H1 (cell line): ENCODE data around the gene ATP23. TPM values are rescaled to one million over a fixed set of nuclear protein-coding genes. Genes with fewer than 3 reads are reported as not detected.

Experiments
- CREB1 ChIP-seq: IDR thresholded peaks from 2 replicates; pipeline ENCODE4 v1.6.1; 2012; ENCODE audit warnings: inconsistent platforms
- HDAC2 ChIP-seq, 2 experiments: fragments of 300-600 bp in 1 of 2; sonication (generic) in 1 of 2; IDR thresholded peaks; 2 replicates each; pipeline ENCODE4 v1.6.1; 2011 to 2012; ENCODE audit warnings: low read depth in 2 of 2, low read length in 2 of 2, mild to moderate bottlenecking in 2 of 2, moderate library complexity in 2 of 2, borderline replicate concordance in 1 of 2, inconsistent platforms in 1 of 2
- KDM5A ChIP-seq: fragments of 200-600 bp; IDR thresholded peaks from 2 replicates; pipeline ENCODE4 v1.7.1; 2012; ENCODE audit warnings: mild to moderate bottlenecking, low read length, inconsistent platforms, mixed read lengths
- PHF8 ChIP-seq: fragments of 200-600 bp; sonication (generic); conservative IDR thresholded peaks from 2 replicates; pipeline ENCODE4 v1.7.1; 2012; ENCODE audit warnings: low read depth, mild to moderate bottlenecking, inconsistent platforms, low read length, moderate library complexity
- POU5F1 ChIP-seq: IDR thresholded peaks from 2 replicates; pipeline ENCODE4 v1.6.1; 2011; ENCODE audit warnings: low read depth, mild to moderate bottlenecking, low read length, moderate library complexity
- SIN3A ChIP-seq, 2 experiments: IDR thresholded peaks in 1 of 2; conservative IDR thresholded peaks in 1 of 2; 2 replicates each; pipeline ENCODE4 v1.6.1; 2011 to 2012; ENCODE audit warnings: low read length in 2 of 2, improper control_type of control experiment in 1 of 2, low read depth in 1 of 2, mild to moderate bottlenecking in 1 of 2
- TAF1 ChIP-seq: IDR thresholded peaks from 2 replicates; pipeline ENCODE4 v1.6.1; 2011; ENCODE audit warnings: mild to moderate bottlenecking, low read depth, low read length
- TBP ChIP-seq: IDR thresholded peaks from 2 replicates; pipeline ENCODE4 v1.6.1; 2011; ENCODE audit warnings: low read depth, low read length, improper control_type of control experiment
- polyA plus RNA-seq, 7 experiments: library from polyadenylated mRNA; depleted of rRNA in 3 of 7; stranded (reverse) in 5 of 7; unstranded in 2 of 7; fragments of >200 nt in 5 of 7; fragments of 200-250 nt in 2 of 7; gene quantifications; 1 replicate in 5 of 7; 2 replicates in 1 of 7; 4 replicates in 1 of 7; pipeline versions ENCODE4 v1.2.1 to v1.2.3, GENCODE V29; 2011 to 2013; ENCODE audit warnings: missing spikeins in 2 of 7, mixed read lengths in 2 of 7
- total RNA-seq: library from RNA; stranded (reverse); fragmentation: NEBNext Ultra II Directional; extraction: Animal tissue kit (Norgen Biotek cat#: 25700); gene quantifications from 2 replicates; pipeline ENCODE4 v1.2.1, GENCODE V29; 2021
- TF ChIP-seq, protein P1 (sequence below): IDR thresholded peaks from 2 replicates; pipeline ENCODE4 v1.6.1; 2012; ENCODE audit warnings: inconsistent platforms
- TF ChIP-seq, protein P2 (sequence below): fragments of 300-600 bp; sonication (generic); IDR thresholded peaks from 2 replicates; pipeline ENCODE4 v1.7.1; 2012; ENCODE audit warnings: low read length, moderate library complexity, mild to moderate bottlenecking, inconsistent platforms; ENCODE audit not compliant: insufficient replicate concordance

ATP23 gene
- total and polyA plus RNA-seq, 2 of the 8 experiments (the other 6 are each of a cell fraction or from before 2014, with no cell fraction given), result 10.2 to 13.5 TPM

DNA sequence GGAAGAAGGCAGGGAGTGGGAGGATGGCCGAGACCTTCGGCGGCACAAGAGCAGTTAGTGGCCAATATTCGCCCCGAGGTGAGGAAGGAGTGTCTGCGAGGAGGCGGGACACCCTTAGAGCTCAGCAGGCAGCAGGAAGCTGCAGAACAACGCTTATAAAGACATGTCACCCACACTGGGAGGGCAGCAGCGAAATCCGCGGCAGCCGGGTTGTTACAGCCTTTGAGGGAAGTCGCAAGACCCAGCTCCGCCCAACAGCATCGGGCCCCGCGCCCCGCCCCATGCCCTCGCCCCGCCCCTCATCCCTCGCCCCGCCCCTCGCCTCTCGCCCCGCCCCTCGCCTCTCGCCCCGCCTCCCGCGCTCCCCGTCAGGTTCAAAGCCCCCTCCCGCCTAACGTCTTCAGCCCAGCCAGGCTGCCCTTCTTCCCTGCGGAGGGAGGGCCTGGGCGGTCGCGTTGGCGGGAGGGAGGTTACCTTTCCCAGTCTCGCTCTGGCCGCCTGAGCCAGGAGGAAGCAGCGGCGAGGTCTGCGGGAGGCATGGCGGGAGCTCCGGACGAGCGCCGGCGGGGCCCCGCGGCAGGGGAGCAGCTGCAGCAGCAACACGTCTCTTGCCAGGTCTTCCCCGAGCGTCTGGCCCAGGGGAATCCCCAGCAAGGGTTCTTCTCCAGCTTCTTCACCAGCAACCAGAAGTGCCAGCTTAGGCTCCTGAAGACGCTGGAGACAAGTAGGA is at the start of gene ATP23 (continued):
- TF ChIP-seq KDM5A (no peak), CREB1 (0 out of 2 replicates have a peak, but pooled peaks have one; percentile 45), PHF8 (peak; percentile 56; the same call in 1 of the 2 replicates), HDAC2 (IDR thresholded peaks at IDR 0.05; ENCODE audit: borderline replicate concordance in 1 of 2, low read depth in 2 of 2, low read length in 2 of 2) (no peak; a peak in 1 of 4 replicates), TAF1 (peak; percentile 89), POU5F1 (no peak), TBP (peak; percentile 84), SIN3A (conservative IDR thresholded peaks at IDR 0.05 in 1 of 2, IDR thresholded peaks at IDR 0.05 in 1 of 2; ENCODE audit: low read depth in 1 of 2, low read length in 2 of 2) (peak; percentile 44 to 82; a peak in 2 of 4 replicates)
- TF ChIP-seq, protein P1, sequence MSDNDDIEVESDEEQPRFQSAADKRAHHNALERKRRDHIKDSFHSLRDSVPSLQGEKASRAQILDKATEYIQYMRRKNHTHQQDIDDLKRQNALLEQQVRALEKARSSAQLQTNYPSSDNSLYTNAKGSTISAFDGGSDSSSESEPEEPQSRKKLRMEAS, result peak; percentile 86
- TF ChIP-seq, protein P2, sequence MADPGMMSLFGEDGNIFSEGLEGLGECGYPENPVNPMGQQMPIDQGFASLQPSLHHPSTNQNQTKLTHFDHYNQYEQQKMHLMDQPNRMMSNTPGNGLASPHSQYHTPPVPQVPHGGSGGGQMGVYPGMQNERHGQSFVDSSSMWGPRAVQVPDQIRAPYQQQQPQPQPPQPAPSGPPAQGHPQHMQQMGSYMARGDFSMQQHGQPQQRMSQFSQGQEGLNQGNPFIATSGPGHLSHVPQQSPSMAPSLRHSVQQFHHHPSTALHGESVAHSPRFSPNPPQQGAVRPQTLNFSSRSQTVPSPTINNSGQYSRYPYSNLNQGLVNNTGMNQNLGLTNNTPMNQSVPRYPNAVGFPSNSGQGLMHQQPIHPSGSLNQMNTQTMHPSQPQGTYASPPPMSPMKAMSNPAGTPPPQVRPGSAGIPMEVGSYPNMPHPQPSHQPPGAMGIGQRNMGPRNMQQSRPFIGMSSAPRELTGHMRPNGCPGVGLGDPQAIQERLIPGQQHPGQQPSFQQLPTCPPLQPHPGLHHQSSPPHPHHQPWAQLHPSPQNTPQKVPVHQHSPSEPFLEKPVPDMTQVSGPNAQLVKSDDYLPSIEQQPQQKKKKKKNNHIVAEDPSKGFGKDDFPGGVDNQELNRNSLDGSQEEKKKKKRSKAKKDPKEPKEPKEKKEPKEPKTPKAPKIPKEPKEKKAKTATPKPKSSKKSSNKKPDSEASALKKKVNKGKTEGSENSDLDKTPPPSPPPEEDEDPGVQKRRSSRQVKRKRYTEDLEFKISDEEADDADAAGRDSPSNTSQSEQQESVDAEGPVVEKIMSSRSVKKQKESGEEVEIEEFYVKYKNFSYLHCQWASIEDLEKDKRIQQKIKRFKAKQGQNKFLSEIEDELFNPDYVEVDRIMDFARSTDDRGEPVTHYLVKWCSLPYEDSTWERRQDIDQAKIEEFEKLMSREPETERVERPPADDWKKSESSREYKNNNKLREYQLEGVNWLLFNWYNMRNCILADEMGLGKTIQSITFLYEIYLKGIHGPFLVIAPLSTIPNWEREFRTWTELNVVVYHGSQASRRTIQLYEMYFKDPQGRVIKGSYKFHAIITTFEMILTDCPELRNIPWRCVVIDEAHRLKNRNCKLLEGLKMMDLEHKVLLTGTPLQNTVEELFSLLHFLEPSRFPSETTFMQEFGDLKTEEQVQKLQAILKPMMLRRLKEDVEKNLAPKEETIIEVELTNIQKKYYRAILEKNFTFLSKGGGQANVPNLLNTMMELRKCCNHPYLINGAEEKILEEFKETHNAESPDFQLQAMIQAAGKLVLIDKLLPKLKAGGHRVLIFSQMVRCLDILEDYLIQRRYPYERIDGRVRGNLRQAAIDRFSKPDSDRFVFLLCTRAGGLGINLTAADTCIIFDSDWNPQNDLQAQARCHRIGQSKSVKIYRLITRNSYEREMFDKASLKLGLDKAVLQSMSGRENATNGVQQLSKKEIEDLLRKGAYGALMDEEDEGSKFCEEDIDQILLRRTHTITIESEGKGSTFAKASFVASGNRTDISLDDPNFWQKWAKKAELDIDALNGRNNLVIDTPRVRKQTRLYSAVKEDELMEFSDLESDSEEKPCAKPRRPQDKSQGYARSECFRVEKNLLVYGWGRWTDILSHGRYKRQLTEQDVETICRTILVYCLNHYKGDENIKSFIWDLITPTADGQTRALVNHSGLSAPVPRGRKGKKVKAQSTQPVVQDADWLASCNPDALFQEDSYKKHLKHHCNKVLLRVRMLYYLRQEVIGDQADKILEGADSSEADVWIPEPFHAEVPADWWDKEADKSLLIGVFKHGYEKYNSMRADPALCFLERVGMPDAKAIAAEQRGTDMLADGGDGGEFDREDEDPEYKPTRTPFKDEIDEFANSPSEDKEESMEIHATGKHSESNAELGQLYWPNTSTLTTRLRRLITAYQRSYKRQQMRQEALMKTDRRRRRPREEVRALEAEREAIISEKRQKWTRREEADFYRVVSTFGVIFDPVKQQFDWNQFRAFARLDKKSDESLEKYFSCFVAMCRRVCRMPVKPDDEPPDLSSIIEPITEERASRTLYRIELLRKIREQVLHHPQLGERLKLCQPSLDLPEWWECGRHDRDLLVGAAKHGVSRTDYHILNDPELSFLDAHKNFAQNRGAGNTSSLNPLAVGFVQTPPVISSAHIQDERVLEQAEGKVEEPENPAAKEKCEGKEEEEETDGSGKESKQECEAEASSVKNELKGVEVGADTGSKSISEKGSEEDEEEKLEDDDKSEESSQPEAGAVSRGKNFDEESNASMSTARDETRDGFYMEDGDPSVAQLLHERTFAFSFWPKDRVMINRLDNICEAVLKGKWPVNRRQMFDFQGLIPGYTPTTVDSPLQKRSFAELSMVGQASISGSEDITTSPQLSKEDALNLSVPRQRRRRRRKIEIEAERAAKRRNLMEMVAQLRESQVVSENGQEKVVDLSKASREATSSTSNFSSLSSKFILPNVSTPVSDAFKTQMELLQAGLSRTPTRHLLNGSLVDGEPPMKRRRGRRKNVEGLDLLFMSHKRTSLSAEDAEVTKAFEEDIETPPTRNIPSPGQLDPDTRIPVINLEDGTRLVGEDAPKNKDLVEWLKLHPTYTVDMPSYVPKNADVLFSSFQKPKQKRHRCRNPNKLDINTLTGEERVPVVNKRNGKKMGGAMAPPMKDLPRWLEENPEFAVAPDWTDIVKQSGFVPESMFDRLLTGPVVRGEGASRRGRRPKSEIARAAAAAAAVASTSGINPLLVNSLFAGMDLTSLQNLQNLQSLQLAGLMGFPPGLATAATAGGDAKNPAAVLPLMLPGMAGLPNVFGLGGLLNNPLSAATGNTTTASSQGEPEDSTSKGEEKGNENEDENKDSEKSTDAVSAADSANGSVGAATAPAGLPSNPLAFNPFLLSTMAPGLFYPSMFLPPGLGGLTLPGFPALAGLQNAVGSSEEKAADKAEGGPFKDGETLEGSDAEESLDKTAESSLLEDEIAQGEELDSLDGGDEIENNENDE, result no peak
